ENCODE measurements around the gene ELAVL1.

ELAVL1 gene

GRCh38 chr19:7983995-7984837 lies 21.2 kb downstream of the ELAVL1 start:
- DNase-seq, result no peak

GRCh38 chr19:7983286-7983950 lies 22.0 kb downstream of the ELAVL1 start:
- DNase-seq, result no peak

- no peak for DNase-seq
Observed at GRCh38 chr19:7982651-7983099, 22.8 kb downstream of the ELAVL1 start.

- DNase-seq, result no peak
Observed at GRCh38 chr19:7982103-7982502, 23.3 kb downstream of the ELAVL1 start.

- no peak for DNase-seq
Observed at GRCh38 chr19:7981661-7982060, 23.8 kb downstream of the ELAVL1 start.

- DNase-seq, result no peak
Observed at GRCh38 chr19:7981199-7981598, 24.2 kb downstream of the ELAVL1 start.

GRCh38 chr19:7980635-7981121 lies 24.8 kb downstream of the ELAVL1 start:
- DNase-seq, result no peak

- no peak for DNase-seq
Observed at GRCh38 chr19:7980168-7980567, 25.3 kb downstream of the ELAVL1 start.

- no peak for DNase-seq
Observed at GRCh38 chr19:7979559-7979958, 25.9 kb downstream of the ELAVL1 start.

- DNase-seq, result no peak
Observed at GRCh38 chr19:7979011-7979410, 26.4 kb downstream of the ELAVL1 start.

GRCh38 chr19:7978179-7978825 lies 27.1 kb downstream of the ELAVL1 start:
- DNase-seq, result no peak

- DNase-seq, result no peak
Observed at GRCh38 chr19:7977723-7978040, 27.8 kb downstream of the ELAVL1 start.

- DNase-seq, result no peak
Observed at GRCh38 chr19:7977021-7977722, 28.3 kb downstream of the ELAVL1 start.

GRCh38 chr19:7976461-7976860 lies 29.0 kb downstream of the ELAVL1 start:
- no peak for DNase-seq

GRCh38 chr19:7975037-7975436 lies 30.4 kb downstream of the ELAVL1 start:
- DNase-seq, result no peak

- no peak for DNase-seq
Observed at GRCh38 chr19:7973883-7974282, 31.6 kb downstream of the ELAVL1 start.

- DNase-seq, result no peak
Observed at GRCh38 chr19:7971553-7972520, 33.6 kb downstream of the ELAVL1 start.

GRCh38 chr19:7970716-7971448 lies 34.6 kb downstream of the ELAVL1 start:
- DNase-seq, result no peak

GRCh38 chr19:7969555-7969939 lies 35.9 kb downstream of the ELAVL1 start:
- no peak for DNase-seq

GRCh38 chr19:7968796-7969554 lies 36.5 kb downstream of the ELAVL1 start:
- no peak for DNase-seq
